Renal cortex interstitium (tissue), 11 donors: Measurements from ENCODE around the gene UNC119B. TPM values are rescaled to one million over a fixed set of nuclear protein-coding genes. Genes with fewer than 3 reads are reported as not detected.

Experiments used
- DNase-seq, 11 donors: peaks; one replicate each; pipeline ENCODE4 v3.0.0-alpha.2; 2013; ENCODE audit warnings: low read depth in 9 of 11, low spot score in 4 of 11; ENCODE audit errors: extremely low read depth in 1 of 11
- polyA plus RNA-seq, 3 donors: library from polyadenylated mRNA; unstranded; fragments of 120-200 nt; gene quantifications; one replicate each; pipeline ENCODE4 v1.2.1, GENCODE V29; 2013; ENCODE audit not compliant: insufficient read length in 3 of 3

UNC119B gene
- polyA plus RNA-seq, 3 donors: 65.3 to 81.1 (median 77.9) TPM

GRCh38 chr12:120755269-120755668, 45.0 kb downstream of the UNC119B start:
- DNase-seq: no peak

GRCh38 chr12:120757226-120757742, 47.0 kb downstream of the UNC119B start:
- DNase-seq: no peak

- no peak for DNase-seq
Measured at GRCh38 chr12:120757949-120758348, 47.7 kb downstream of the UNC119B start.

GRCh38 chr12:120758798-120759590, 48.7 kb downstream of the UNC119B start:
- DNase-seq: no peak

GRCh38 chr12:120759591-120760348, 49.5 kb downstream of the UNC119B start:
- DNase-seq: no peak

GRCh38 chr12:120760349-120761254, 50.3 kb downstream of the UNC119B start:
- no peak for DNase-seq

GRCh38 chr12:120761519-120761934, 51.3 kb downstream of the UNC119B start:
- peak in 9 of 11 donors; percentile 49 to 88 (median 79) for DNase-seq

- DNase-seq: no peak
Measured at GRCh38 chr12:120762086-120762485, 51.8 kb downstream of the UNC119B start.

- no peak for DNase-seq
Measured at GRCh38 chr12:120763250-120763649, 53.0 kb downstream of the UNC119B start.

GRCh38 chr12:120764816-120765215, 54.6 kb downstream of the UNC119B start:
- DNase-seq: no peak

- DNase-seq: no peak
Measured at GRCh38 chr12:120766566-120766965, 56.3 kb downstream of the UNC119B start.

GRCh38 chr12:120767071-120768024, 57.1 kb downstream of the UNC119B start:
- DNase-seq: no peak

GRCh38 chr12:120771097-120771496, 60.8 kb downstream of the UNC119B start:
- no peak for DNase-seq

Other genes with a start within 250 kb of the UNC119B start
- gene SRSF9, start 240.7 kb upstream of the UNC119B start, polyA plus RNA-seq: 100 to 1,000 TPM; 226 to 241 (median 238) TPM
- gene DYNLL1, start 214.3 kb upstream of the UNC119B start, polyA plus RNA-seq: 100 to 1,000 TPM; 405 to 558 (median 530) TPM
- gene COQ5, start 181.3 kb upstream of the UNC119B start, polyA plus RNA-seq: 10 to 100 TPM; 62.1 to 63.6 (median 62.6) TPM
- 100 to 1,000 TPM; 191 to 262 (median 196) TPM for gene RNF10, start 176.1 kb upstream of the UNC119B start, polyA plus RNA-seq
- gene POP5, start 129.1 kb upstream of the UNC119B start, polyA plus RNA-seq: 10 to 100 TPM; 48.0 to 58.1 (median 55.8) TPM
- gene CABP1, start 69.8 kb upstream of the UNC119B start, polyA plus RNA-seq: 1 to 10 TPM; 4.6 to 5.6 (median 4.7) TPM
- gene MLEC, start 23.3 kb upstream of the UNC119B start, polyA plus RNA-seq: 100 to 1,000 TPM; 172 to 190 (median 187) TPM
- gene ACADS, start 15.4 kb downstream of the UNC119B start, polyA plus RNA-seq: 10 to 100 TPM; 15.3 to 24.4 (median 23.0) TPM
- 10 to 100 TPM; 76.5 to 85.2 (median 84.3) TPM for gene SPPL3, start 193.9 kb downstream of the UNC119B start, polyA plus RNA-seq